ENCODE measurements around the gene ATP6V0E2.

Gene ATP6V0E2

GRCh38 chr7:149864751-149865150, 9.0 kb upstream of the ATP6V0E2 start:
- no peak for DNase-seq

GRCh38 chr7:149865437-149865836, 8.3 kb upstream of the ATP6V0E2 start:
- no peak for DNase-seq

- no peak for DNase-seq
Measured at GRCh38 chr7:149866139-149866778, 7.5 kb upstream of the ATP6V0E2 start.

GRCh38 chr7:149866779-149867447, 6.9 kb upstream of the ATP6V0E2 start:
- no peak for DNase-seq

- DNase-seq = no peak
Measured at GRCh38 chr7:149867762-149868622, 5.8 kb upstream of the ATP6V0E2 start.

GRCh38 chr7:149868623-149869290, 5.0 kb upstream of the ATP6V0E2 start:
- DNase-seq = peak in 1 of 2 experiments; percentile 13

GRCh38 chr7:149869291-149869650, 4.5 kb upstream of the ATP6V0E2 start:
- no peak for DNase-seq

GRCh38 chr7:149869867-149870266, 3.9 kb upstream of the ATP6V0E2 start:
- no peak for DNase-seq

GRCh38 chr7:149870274-149870673, 3.5 kb upstream of the ATP6V0E2 start:
- DNase-seq = no peak

GRCh38 chr7:149870701-149871483, 2.9 kb upstream of the ATP6V0E2 start:
- no peak for DNase-seq

GRCh38 chr7:149871576-149871975, 2.2 kb upstream of the ATP6V0E2 start:
- no peak for DNase-seq

- DNase-seq = peak; percentile 41 to 78
Measured at GRCh38 chr7:149872419-149873073, 1.2 kb upstream of the ATP6V0E2 start.

- no peak for DNase-seq
Measured at GRCh38 chr7:149873970-149874643, 338 bp downstream of the ATP6V0E2 start.

- DNase-seq = no peak
Measured at GRCh38 chr7:149874644-149875028, 867 bp downstream of the ATP6V0E2 start.

GRCh38 chr7:149875396-149875795, 1.6 kb downstream of the ATP6V0E2 start:
- DNase-seq = no peak

GRCh38 chr7:149877890-149878522, 4.2 kb downstream of the ATP6V0E2 start:
- peak in 1 of 2 experiments; percentile 25 for DNase-seq

- peak; percentile 34 to 70 for DNase-seq
Measured at GRCh38 chr7:149878523-149878921, 4.8 kb downstream of the ATP6V0E2 start.

GRCh38 chr7:149879271-149879743, 5.5 kb downstream of the ATP6V0E2 start:
- DNase-seq = peak; percentile 38 to 76

GRCh38 chr7:149879766-149880637, 6.2 kb downstream of the ATP6V0E2 start:
- DNase-seq = peak; percentile 60 to 83

Measured in NCI-H524 (cell line).